Activated CD4-positive, alpha-beta memory T cell treated with anti-CD3 and anti-CD28 coated beads, Interleukin-2, amount 10 ng/mL, durations not matched to agents 7 days and 5 days (primary cell): ENCODE measurements around the gene FBXL7. TPM values are rescaled to one million over a fixed set of nuclear protein-coding genes. Genes with fewer than 3 reads are reported as not detected.

Experiments
- CTCF ChIA-PET: fragments of 350-600 bp; sonication (Branson Sonifier 250); formaldehyde crosslinking; loops from one replicate; lab custom pipeline; 2021; ENCODE audit warnings: antibody characterized with exemption, inconsistent platforms; lab: Charles Lee
- POLR2A ChIA-PET: fragments of 350-600 bp; sonication (Branson Sonifier 250); formaldehyde crosslinking; loops from one replicate; lab custom pipeline; 2021; ENCODE audit warnings: antibody characterized with exemption; lab: Charles Lee
- DNase-seq: peaks from one replicate; pipeline ENCODE4 v3.0.0-alpha.2; 2020
- H3K27ac Mint-ChIP-seq: one replicate; pipeline ENCODE4 v1.8.0; 2021; ENCODE audit warnings: mild to moderate bottlenecking, mixed read lengths
- H3K27me3 Mint-ChIP-seq: one replicate; pipeline ENCODE4 v1.8.0; 2021; ENCODE audit warnings: mixed read lengths
- H3K36me3 Mint-ChIP-seq: one replicate; pipeline ENCODE4 v1.8.0; 2021; ENCODE audit warnings: low read depth, mixed read lengths
- H3K4me1 Mint-ChIP-seq: one replicate; pipeline ENCODE4 v1.8.0; 2021; ENCODE audit warnings: mixed read lengths
- H3K4me3 Mint-ChIP-seq: one replicate; pipeline ENCODE4 v1.8.0; 2021; ENCODE audit warnings: mild to moderate bottlenecking, mixed read lengths
- H3K9me3 Mint-ChIP-seq: one replicate; pipeline ENCODE4 v1.8.0; 2021; ENCODE audit warnings: mixed read lengths
- total RNA-seq, 2 experiments: library from RNA; stranded (reverse); gene quantifications; one replicate each; pipeline ENCODE4 v1.2.3, GENCODE V29; 2021

The FBXL7 gene
- total RNA-seq, 2 experiments from 2014 or later: not detected

GRCh38 chr5:15487228-15487627, 12.8 kb upstream of the FBXL7 start:
- Mint-ChIP-seq H3K4me3 (no peak overlapping the region), H3K27me3 (no peaks in the 10 kb centered on the region), H3K4me1 (no peaks in the 10 kb centered on the region), H3K9me3 (peaks cover 2% of the 10 kb centered on the region), H3K36me3 (no peaks in the 10 kb centered on the region), H3K27ac (no peak overlapping the region)
- CTCF ChIA-PET: no interaction called here
- no peak for DNase-seq
- POLR2A ChIA-PET: no interaction called here

DNA sequence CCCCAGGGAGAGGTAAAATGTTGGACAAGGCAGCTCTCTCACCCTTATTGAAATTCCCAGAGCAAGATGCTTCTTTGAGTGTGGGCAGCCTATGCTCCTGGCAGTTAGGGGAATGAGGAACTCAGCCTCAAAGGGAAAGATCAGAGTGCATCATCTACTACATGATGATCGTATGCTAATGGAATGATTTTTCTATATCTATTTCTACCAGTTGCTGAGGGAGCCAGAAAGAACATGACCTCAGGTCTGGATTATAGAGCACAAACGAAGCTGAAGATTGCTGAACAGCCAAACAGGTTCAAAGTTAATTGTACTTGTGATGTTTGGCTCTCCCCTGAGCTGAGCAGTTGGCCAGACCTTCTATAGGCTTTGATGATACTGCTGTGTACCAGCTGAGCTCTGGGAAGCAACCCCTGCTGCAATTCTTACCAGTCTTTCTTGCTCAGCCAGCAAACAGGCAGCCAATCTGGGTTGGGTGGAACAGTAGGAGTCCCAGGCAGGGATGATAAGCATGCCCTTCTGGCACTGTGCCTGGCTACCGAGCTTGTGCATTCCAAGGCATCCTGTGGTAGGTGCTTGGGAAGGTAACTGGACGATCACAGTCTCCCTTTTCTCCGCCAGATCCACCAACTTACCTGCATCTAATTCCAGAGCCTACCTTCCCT, 10.3 kb upstream of the FBXL7 start:
- no peaks in the 10 kb centered on the region for H3K36me3 Mint-ChIP-seq
- no peak for DNase-seq
- ChIA-PET CTCF (no interaction called here), POLR2A (no interaction called here)
- peaks cover 3% of the 10 kb centered on the region for H3K9me3 Mint-ChIP-seq
- no peaks in the 10 kb centered on the region for H3K27me3 Mint-ChIP-seq
- H3K27ac Mint-ChIP-seq: no peak overlapping the region
- no peak overlapping the region for H3K4me3 Mint-ChIP-seq
- H3K4me1 Mint-ChIP-seq: no peaks in the 10 kb centered on the region

- no peak overlapping the region for H3K4me3 Mint-ChIP-seq
- H3K27ac Mint-ChIP-seq: no peak overlapping the region
- no peaks in the 10 kb centered on the region for H3K4me1 Mint-ChIP-seq
- ChIA-PET POLR2A (no interaction called here), CTCF (no interaction called here)
- no peak for DNase-seq
- H3K9me3 Mint-ChIP-seq: peaks cover 3% of the 10 kb centered on the region
- no peaks in the 10 kb centered on the region for H3K27me3 Mint-ChIP-seq
- H3K36me3 Mint-ChIP-seq: no peaks in the 10 kb centered on the region
Observed at GRCh38 chr5:15492545-15492944, 7.4 kb upstream of the FBXL7 start.

DNA sequence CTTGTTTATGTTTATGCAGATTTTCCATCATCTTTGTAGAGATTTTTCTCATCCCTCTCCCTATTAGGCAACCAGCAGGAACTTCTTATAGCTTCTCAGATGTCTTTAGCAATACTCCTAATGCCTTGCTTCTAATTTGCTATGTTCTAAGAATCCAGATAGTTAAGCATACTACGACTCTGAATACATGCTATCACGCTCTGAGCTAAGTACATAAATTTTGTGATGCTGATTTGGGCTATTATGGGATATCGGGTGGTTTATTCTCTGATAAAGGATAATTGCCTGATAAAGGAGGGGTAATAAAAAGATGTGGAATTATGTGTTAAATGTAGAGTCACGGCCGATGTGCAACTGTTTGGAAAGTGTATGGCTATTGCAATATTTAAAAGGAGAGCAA, 6.5 kb upstream of the FBXL7 start:
- ChIA-PET CTCF (interaction anchor here (0.8 kb wide), 1 partner anchor 11 kb away, joined by 3 read pairs; no protein-coding TSS in a partner anchor), POLR2A (no interaction called here)
- DNase-seq: no peak
- Mint-ChIP-seq H3K4me3 (no peak overlapping the region), H3K4me1 (no peaks in the 10 kb centered on the region), H3K9me3 (peaks cover 3% of the 10 kb centered on the region), H3K36me3 (no peaks in the 10 kb centered on the region), H3K27me3 (peaks cover 2% of the 10 kb centered on the region), H3K27ac (no peak overlapping the region)

- ChIA-PET CTCF (interaction anchor here (1.2 kb wide), 1 partner anchor 10 kb away, joined by 4 read pairs; no protein-coding TSS in a partner anchor), POLR2A (no interaction called here)
- Mint-ChIP-seq H3K9me3 (peaks cover 3% of the 10 kb centered on the region), H3K27ac (no peak overlapping the region), H3K36me3 (no peaks in the 10 kb centered on the region), H3K27me3 (peaks cover 8% of the 10 kb centered on the region), H3K4me3 (no peak overlapping the region), H3K4me1 (no peaks in the 10 kb centered on the region)
- no peak for DNase-seq
Observed at GRCh38 chr5:15495026-15495425, 5.0 kb upstream of the FBXL7 start.

DNA sequence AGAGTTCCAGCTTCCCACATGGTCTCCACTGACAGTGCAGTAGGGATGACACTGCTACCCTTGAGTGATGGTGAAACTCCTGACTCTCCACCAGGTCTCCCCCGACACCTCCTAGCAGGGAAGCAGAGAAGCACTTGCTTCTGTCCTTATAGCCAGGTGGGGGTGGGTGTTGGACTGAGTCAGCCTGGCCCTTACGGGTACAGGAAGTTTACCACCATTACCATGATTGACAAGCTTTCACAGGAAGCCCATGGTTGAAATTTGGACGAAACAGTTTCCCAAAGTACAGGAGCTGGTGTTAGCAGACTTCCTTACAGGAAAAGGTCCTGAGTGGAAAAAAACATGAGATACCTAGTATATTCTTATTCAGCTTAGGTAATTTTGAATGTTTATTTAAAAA, 3.1 kb upstream of the FBXL7 start:
- ChIA-PET POLR2A (no interaction called here), CTCF (no interaction called here)
- Mint-ChIP-seq H3K36me3 (peaks cover 4% of the 10 kb centered on the region), H3K4me1 (no peaks in the 10 kb centered on the region), H3K27me3 (peaks cover 22% of the 10 kb centered on the region), H3K4me3 (no peak overlapping the region), H3K27ac (no peak overlapping the region), H3K9me3 (peaks cover 3% of the 10 kb centered on the region)
- no peak for DNase-seq

GRCh38 chr5:15500325-15501001, 483 bp downstream of the FBXL7 start:
- DNase-seq: no peak
- ChIA-PET POLR2A (no interaction called here), CTCF (no interaction called here)
- peaks cover 22% of the 10 kb centered on the region for H3K27me3 Mint-ChIP-seq
- H3K27ac Mint-ChIP-seq: no peak overlapping the region
- H3K4me3 Mint-ChIP-seq: no peak overlapping the region
- peaks cover 4% of the 10 kb centered on the region for H3K36me3 Mint-ChIP-seq
- no peaks in the 10 kb centered on the region for H3K4me1 Mint-ChIP-seq
- peaks cover 2% of the 10 kb centered on the region for H3K9me3 Mint-ChIP-seq

DNA sequence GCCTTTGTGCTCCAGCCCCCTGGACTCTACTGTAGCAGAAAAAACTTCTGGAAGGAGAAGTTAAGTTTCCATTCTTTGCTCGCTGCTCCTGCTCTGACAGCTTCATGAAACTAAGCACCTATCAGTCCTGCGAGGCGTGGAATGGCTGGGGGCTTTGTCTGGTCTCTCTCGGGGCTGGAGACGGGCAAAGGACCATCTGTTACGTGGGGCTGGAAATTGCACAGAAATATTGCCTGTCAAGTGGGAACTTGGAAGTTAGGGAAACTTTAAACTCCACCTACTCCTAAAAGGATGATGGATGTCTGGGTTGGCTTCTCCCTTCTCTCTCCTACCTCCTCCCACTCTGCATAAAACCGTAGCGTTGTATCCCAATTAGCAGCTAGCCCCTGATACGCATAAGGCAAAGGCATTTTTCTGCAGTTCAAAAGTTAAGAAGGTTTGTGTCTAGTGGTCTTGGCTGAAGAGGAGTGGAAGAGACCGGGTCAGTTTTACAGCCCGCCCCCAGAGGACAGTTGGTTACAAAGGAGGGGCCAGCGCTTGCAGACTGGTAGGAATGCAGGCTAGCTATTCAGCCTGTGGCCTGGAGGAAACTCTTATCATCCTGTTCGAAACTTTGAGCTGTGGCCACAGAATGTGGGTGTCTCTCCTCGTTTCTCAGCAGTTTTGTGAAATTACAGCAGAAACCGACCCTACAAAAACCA, 1.3 kb downstream of the FBXL7 start:
- no peak overlapping the region for H3K27ac Mint-ChIP-seq
- H3K4me1 Mint-ChIP-seq: no peaks in the 10 kb centered on the region
- ChIA-PET CTCF (no interaction called here), POLR2A (no interaction called here)
- peaks cover 4% of the 10 kb centered on the region for H3K36me3 Mint-ChIP-seq
- peaks cover 22% of the 10 kb centered on the region for H3K27me3 Mint-ChIP-seq
- no peak overlapping the region for H3K4me3 Mint-ChIP-seq
- DNase-seq: no peak
- H3K9me3 Mint-ChIP-seq: peaks cover 3% of the 10 kb centered on the region

- no peak for DNase-seq
- Mint-ChIP-seq H3K4me3 (no peak overlapping the region), H3K36me3 (peaks cover 4% of the 10 kb centered on the region), H3K9me3 (peaks cover 7% of the 10 kb centered on the region), H3K4me1 (no peaks in the 10 kb centered on the region), H3K27me3 (peaks cover 22% of the 10 kb centered on the region), H3K27ac (no peak overlapping the region)
- ChIA-PET POLR2A (no interaction called here), CTCF (no interaction called here)
Observed at GRCh38 chr5:15502208-15502607, 2.2 kb downstream of the FBXL7 start.

GRCh38 chr5:15506146-15506545, 6.2 kb downstream of the FBXL7 start:
- H3K9me3 Mint-ChIP-seq: peaks cover 7% of the 10 kb centered on the region
- ChIA-PET CTCF (no interaction called here), POLR2A (no interaction called here)
- no peak overlapping the region for H3K4me3 Mint-ChIP-seq
- no peak overlapping the region for H3K27ac Mint-ChIP-seq
- H3K36me3 Mint-ChIP-seq: no peaks in the 10 kb centered on the region
- peaks cover 6% of the 10 kb centered on the region for H3K27me3 Mint-ChIP-seq
- DNase-seq: no peak
- H3K4me1 Mint-ChIP-seq: no peaks in the 10 kb centered on the region

- Mint-ChIP-seq H3K27ac (no peak overlapping the region), H3K27me3 (no peaks in the 10 kb centered on the region), H3K9me3 (peaks cover 7% of the 10 kb centered on the region), H3K36me3 (no peaks in the 10 kb centered on the region), H3K4me3 (no peak overlapping the region), H3K4me1 (no peaks in the 10 kb centered on the region)
- ChIA-PET POLR2A (no interaction called here), CTCF (no interaction called here)
- DNase-seq: no peak
Observed at GRCh38 chr5:15506897-15507296, 6.9 kb downstream of the FBXL7 start.

GRCh38 chr5:15510092-15510491, 10.1 kb downstream of the FBXL7 start:
- peaks cover 7% of the 10 kb centered on the region for H3K9me3 Mint-ChIP-seq
- no peak overlapping the region for H3K4me3 Mint-ChIP-seq
- no peaks in the 10 kb centered on the region for H3K4me1 Mint-ChIP-seq
- H3K27me3 Mint-ChIP-seq: no peaks in the 10 kb centered on the region
- CTCF ChIA-PET: no interaction called here
- no peak overlapping the region for H3K27ac Mint-ChIP-seq
- no peak for DNase-seq
- POLR2A ChIA-PET: no interaction called here
- no peaks in the 10 kb centered on the region for H3K36me3 Mint-ChIP-seq

DNA sequence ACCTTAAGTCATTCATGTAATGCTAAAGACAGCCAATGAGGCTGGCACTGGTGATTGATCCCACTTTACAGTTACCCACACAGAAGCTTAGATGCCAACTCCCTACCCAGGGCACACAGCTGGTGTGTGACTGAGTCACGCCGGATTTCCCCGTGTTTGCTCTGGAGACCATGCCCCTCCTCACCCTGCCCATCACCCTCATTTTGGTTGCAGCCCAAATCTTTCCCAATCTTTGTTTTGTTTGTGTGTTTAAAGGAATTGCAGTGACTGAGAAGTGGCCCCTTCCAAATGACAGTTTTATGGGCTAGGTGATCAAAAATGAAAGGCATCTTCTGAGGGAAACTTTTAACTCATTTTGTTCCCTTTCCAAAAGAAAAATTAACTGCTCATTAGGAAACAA, 10.9 kb downstream of the FBXL7 start:
- ChIA-PET POLR2A (no interaction called here), CTCF (no interaction called here)
- Mint-ChIP-seq H3K36me3 (no peaks in the 10 kb centered on the region), H3K9me3 (peaks cover 5% of the 10 kb centered on the region), H3K4me3 (no peak overlapping the region), H3K27me3 (no peaks in the 10 kb centered on the region), H3K4me1 (no peaks in the 10 kb centered on the region), H3K27ac (no peak overlapping the region)
- DNase-seq: no peak
